Breast epithelium (tissue), 3 donors: ENCODE data around the gene FAM3B.

Source experiments
- CTCF ChIP-seq, 3 donors: fragments of 450-650 bp; IDR thresholded peaks; one replicate each; pipeline ENCODE4 v1.5.1; 2016 to 2017; ENCODE audit warnings: antibody characterized with exemption in 3 of 3, mild to moderate bottlenecking in 3 of 3, moderate library complexity in 3 of 3
- POLR2A ChIP-seq: fragments of 450-650 bp; IDR thresholded peaks from one replicate; pipeline ENCODE4 v1.6.1; 2016; ENCODE audit warnings: antibody characterized with exemption, mild to moderate bottlenecking, moderate library complexity
- POLR2AphosphoS5 ChIP-seq, 3 donors: sonication (generic); formaldehyde crosslinking; IDR thresholded peaks; one replicate each; pipeline ENCODE4 v1.6.1; 2017; ENCODE audit warnings: antibody characterized with exemption in 3 of 3

GRCh38 chr21:41388259-41388658, 71.7 kb downstream of the FAM3B start:
- TF ChIP-seq CTCF (IDR thresholded peaks at IDR 0.05) (no peak), POLR2AphosphoS5 (IDR thresholded peaks at IDR 0.05) (no peak), POLR2A (no peak)
